HepG2 (cell line): Measurements from ENCODE around the gene FNDC3B. TPM values are rescaled to one million over a fixed set of nuclear protein-coding genes. Genes with fewer than 3 reads are reported as not detected.

Experiments
- ARID2 ChIP-seq: sonication (generic); formaldehyde crosslinking; IDR thresholded peaks from 2 replicates; pipeline ENCODE4 v1.8.1; 2022; ENCODE audit warnings: mild to moderate bottlenecking, missing genetic modification reagents, borderline replicate concordance
- ARNT2 ChIP-seq: sonication (generic); formaldehyde crosslinking; IDR thresholded peaks from 2 replicates; pipeline ENCODE4 v1.8.0; 2022; ENCODE audit warnings: mild to moderate bottlenecking, low read depth, missing genetic modification reagents, moderate library complexity
- ATM ChIP-seq: fragments of 450-650 bp; IDR thresholded peaks from 2 replicates; pipeline ENCODE4 v1.7.1; 2017; ENCODE audit warnings: mild to moderate bottlenecking, borderline replicate concordance
- DR1 ChIP-seq: sonication (generic); formaldehyde crosslinking; IDR thresholded peaks from 2 replicates; pipeline ENCODE4 v1.8.0; 2021; ENCODE audit warnings: mild to moderate bottlenecking, missing genetic modification reagents, inconsistent platforms
- EHMT2 ChIP-seq: fragments of 200-600 bp; sonication (generic); IDR thresholded peaks from 2 replicates; pipeline ENCODE4 v1.7.0; 2017; ENCODE audit warnings: antibody characterized with exemption, low read depth, low read length, borderline replicate concordance
- FOXM1 ChIP-seq: sonication (generic); formaldehyde crosslinking; IDR thresholded peaks from 2 replicates; pipeline ENCODE4 v1.5.0; 2020; ENCODE audit warnings: missing genetic modification reagents
- HOXA5 ChIP-seq: sonication (generic); formaldehyde crosslinking; IDR thresholded peaks from 2 replicates; pipeline ENCODE4 v1.4.0; 2020; ENCODE audit warnings: missing genetic modification reagents
- JDP2 ChIP-seq: sonication (generic); formaldehyde crosslinking; IDR thresholded peaks from 2 replicates; pipeline ENCODE4 v1.8.1; 2022; ENCODE audit warnings: missing genetic modification reagents, borderline replicate concordance
- KDM5B ChIP-seq: sonication (generic); formaldehyde crosslinking; IDR thresholded peaks from 2 replicates; pipeline ENCODE4 v1.4.0; 2020; ENCODE audit warnings: missing genetic modification reagents, mild to moderate bottlenecking, borderline replicate concordance
- NFKB2 ChIP-seq: sonication (generic); formaldehyde crosslinking; IDR thresholded peaks from 2 replicates; pipeline ENCODE4 v1.4.0; 2020; ENCODE audit warnings: missing genetic modification reagents, borderline replicate concordance
- NFYB ChIP-seq: sonication (generic); formaldehyde crosslinking; IDR thresholded peaks from 2 replicates; pipeline ENCODE4 v1.4.0; 2020; ENCODE audit warnings: missing genetic modification reagents
- NKX3-1 ChIP-seq: sonication (generic); formaldehyde crosslinking; IDR thresholded peaks from 2 replicates; pipeline ENCODE4 v1.5.0; 2020; ENCODE audit warnings: missing genetic modification reagents
- NR2F6 ChIP-seq, 2 experiments: IDR thresholded peaks; 2 replicates each; pipeline ENCODE4 v1.6.1; 2016; ENCODE audit warnings: antibody characterized with exemption in 1 of 2, mild to moderate bottlenecking in 1 of 2
- SP5 ChIP-seq: IDR thresholded peaks from 2 replicates; pipeline ENCODE4 v1.6.1; 2016; ENCODE audit warnings: low read depth, borderline replicate concordance
- STAG1 ChIP-seq: sonication (generic); formaldehyde crosslinking; IDR thresholded peaks from 2 replicates; pipeline ENCODE4 v1.4.0; 2020; ENCODE audit warnings: missing genetic modification reagents
- TRIM24 ChIP-seq: sonication (generic); formaldehyde crosslinking; IDR thresholded peaks from 2 replicates; pipeline ENCODE4 v1.8.0; 2022; ENCODE audit warnings: mild to moderate bottlenecking, missing genetic modification reagents
- ZBTB20 ChIP-seq: sonication (generic); formaldehyde crosslinking; IDR thresholded peaks from 2 replicates; pipeline ENCODE4 v1.8.1; 2023; ENCODE audit warnings: missing genetic modification reagents, low read depth, mild to moderate bottlenecking, borderline replicate concordance
- ZBTB7B ChIP-seq: sonication (generic); formaldehyde crosslinking; IDR thresholded peaks from 2 replicates; pipeline ENCODE4 v1.4.0; 2020; ENCODE audit warnings: missing genetic modification reagents
- ZEB1 ChIP-seq: IDR thresholded peaks from 2 replicates; pipeline ENCODE4 v1.6.1; 2012; ENCODE audit warnings: mild to moderate bottlenecking, low read depth, inconsistent platforms; ENCODE audit not compliant: insufficient replicate concordance
- ZFP1 ChIP-seq: IDR thresholded peaks from 2 replicates; pipeline ENCODE4 v1.6.1; 2016
- ZFP36 ChIP-seq: fragments of 150-350 bp; IDR thresholded peaks from 2 replicates; pipeline ENCODE4 v1.6.1; 2018; ENCODE audit warnings: borderline replicate concordance, low read length, low read depth; ENCODE audit not compliant: partially characterized antibody
- ZNF160 ChIP-seq: sonication (generic); formaldehyde crosslinking; IDR thresholded peaks from 2 replicates; pipeline ENCODE4 v1.8.0; 2022; ENCODE audit warnings: mild to moderate bottlenecking, inconsistent platforms, missing genetic modification reagents
- ZNF224 ChIP-seq: sonication (generic); formaldehyde crosslinking; IDR thresholded peaks from 2 replicates; pipeline ENCODE4 v1.5.0; 2020; ENCODE audit warnings: mild to moderate bottlenecking, missing genetic modification reagents
- ZNF343 ChIP-seq: sonication (generic); formaldehyde crosslinking; IDR thresholded peaks from 2 replicates; pipeline ENCODE4 v1.4.0; 2020; ENCODE audit warnings: mild to moderate bottlenecking, missing genetic modification reagents
- polyA plus RNA-seq, 8 experiments: library from polyadenylated mRNA; depleted of rRNA in 3 of 8; stranded (reverse) in 7 of 8; unstranded in 1 of 8; fragments of >200 nt; fragmentation: Illumina TruSeq in 4 of 8; extraction: Trizol in 4 of 8; gene quantifications; 2 replicates each; pipeline versions ENCODE4 v1.2.1 to v1.2.3, GENCODE V29; 2011 to 2016; ENCODE audit warnings: low read depth in 4 of 8, missing spikeins in 1 of 8, mixed read lengths in 1 of 8; ENCODE audit not compliant: insufficient read depth in 1 of 8
- total RNA-seq, 5 experiments: library from RNA; depleted of rRNA; stranded (reverse); fragments of >200 nt; fragmentation: Illumina TruSeq; extraction: Trizol; gene quantifications; 2 replicates each; pipeline ENCODE4 v1.2.3, GENCODE V29; 2016; ENCODE audit warnings: low read depth in 1 of 5
- TF ChIP-seq, protein P1 (sequence below): sonication (generic); formaldehyde crosslinking; IDR thresholded peaks from 2 replicates; pipeline ENCODE4 v1.8.0; 2022; ENCODE audit warnings: mild to moderate bottlenecking, missing genetic modification reagents; ENCODE audit not compliant: insufficient replicate concordance
- TF ChIP-seq, protein P2 (sequence below): sonication (generic); formaldehyde crosslinking; IDR thresholded peaks from 2 replicates; pipeline ENCODE4 v1.8.1; 2023; ENCODE audit warnings: mild to moderate bottlenecking, missing genetic modification reagents
- TF ChIP-seq, protein P3 (sequence below): sonication (generic); formaldehyde crosslinking; IDR thresholded peaks from 2 replicates; pipeline ENCODE4 v1.5.1; 2020; ENCODE audit warnings: missing genetic modification reagents, mild to moderate bottlenecking, borderline replicate concordance

Gene FNDC3B
- total and polyA plus RNA-seq, 2 of the 13 experiments (the other 11 are each of a cell fraction or from before 2014, with no cell fraction given): 74.8 to 103 TPM

DNA sequence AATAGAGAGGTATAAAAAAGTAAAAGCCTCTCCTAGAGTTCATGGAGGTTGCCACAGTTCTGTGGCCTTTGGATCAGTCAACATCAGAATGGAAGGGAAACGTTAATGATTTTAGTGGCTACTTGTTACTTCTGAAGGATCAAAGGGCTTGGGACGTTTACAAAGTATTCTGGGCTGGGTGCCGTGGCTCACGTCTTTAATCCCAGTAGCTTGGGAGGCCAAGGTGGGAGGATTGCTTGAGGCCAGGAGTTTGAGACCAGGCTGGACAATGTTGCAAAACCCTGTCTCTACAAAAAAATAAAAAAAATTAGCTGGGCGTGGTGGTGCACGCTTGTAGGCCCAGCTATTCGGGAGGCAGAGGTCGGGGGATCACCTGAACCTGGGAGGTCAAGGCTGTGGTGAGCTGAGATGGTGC, 44.6 kb downstream of the FNDC3B start (continued):
- 0 out of 2 replicates have a peak, but pooled peaks have one; percentile 13 for TF ChIP-seq SP5 (CRISPR knock-in tag)
- TF ChIP-seq, protein P1, sequence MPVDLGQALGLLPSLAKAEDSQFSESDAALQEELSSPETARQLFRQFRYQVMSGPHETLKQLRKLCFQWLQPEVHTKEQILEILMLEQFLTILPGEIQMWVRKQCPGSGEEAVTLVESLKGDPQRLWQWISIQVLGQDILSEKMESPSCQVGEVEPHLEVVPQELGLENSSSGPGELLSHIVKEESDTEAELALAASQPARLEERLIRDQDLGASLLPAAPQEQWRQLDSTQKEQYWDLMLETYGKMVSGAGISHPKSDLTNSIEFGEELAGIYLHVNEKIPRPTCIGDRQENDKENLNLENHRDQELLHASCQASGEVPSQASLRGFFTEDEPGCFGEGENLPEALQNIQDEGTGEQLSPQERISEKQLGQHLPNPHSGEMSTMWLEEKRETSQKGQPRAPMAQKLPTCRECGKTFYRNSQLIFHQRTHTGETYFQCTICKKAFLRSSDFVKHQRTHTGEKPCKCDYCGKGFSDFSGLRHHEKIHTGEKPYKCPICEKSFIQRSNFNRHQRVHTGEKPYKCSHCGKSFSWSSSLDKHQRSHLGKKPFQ (CRISPR knock-in tag): no peak
- no peak for TF ChIP-seq ZBTB20 (CRISPR knock-in tag)
- no peak for TF ChIP-seq FOXM1 (CRISPR knock-in tag)
- TF ChIP-seq ZBTB7B (CRISPR knock-in tag): no peak
- no peak for TF ChIP-seq ZFP36
- no peak for TF ChIP-seq TRIM24 (CRISPR knock-in tag)
- no peak for TF ChIP-seq ZNF343
- TF ChIP-seq STAG1 (CRISPR knock-in tag): peak; percentile 12; the same call in 1 of the 2 replicates
- peak; percentile 88 for TF ChIP-seq NR2F6 (IDR thresholded peaks at IDR 0.05)
- TF ChIP-seq NR2F6 (CRISPR knock-in tag; IDR thresholded peaks at IDR 0.05): peak; percentile 83
- no peak for TF ChIP-seq HOXA5 (CRISPR knock-in tag)
- TF ChIP-seq ARNT2 (CRISPR knock-in tag): 0 out of 2 replicates have a peak, but pooled peaks have one; percentile 20
- no peak for TF ChIP-seq KDM5B (CRISPR knock-in tag)
- TF ChIP-seq, protein P2, sequence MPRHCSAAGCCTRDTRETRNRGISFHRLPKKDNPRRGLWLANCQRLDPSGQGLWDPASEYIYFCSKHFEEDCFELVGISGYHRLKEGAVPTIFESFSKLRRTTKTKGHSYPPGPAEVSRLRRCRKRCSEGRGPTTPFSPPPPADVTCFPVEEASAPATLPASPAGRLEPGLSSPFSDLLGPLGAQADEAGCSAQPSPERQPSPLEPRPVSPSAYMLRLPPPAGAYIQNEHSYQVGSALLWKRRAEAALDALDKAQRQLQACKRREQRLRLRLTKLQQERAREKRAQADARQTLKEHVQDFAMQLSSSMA: no peak
- no peak for TF ChIP-seq ZFP1 (CRISPR knock-in tag)
- TF ChIP-seq NKX3-1 (CRISPR knock-in tag): no peak
- TF ChIP-seq NFKB2 (CRISPR knock-in tag): no peak
- TF ChIP-seq JDP2: no peak
- no peak for TF ChIP-seq NFYB
- TF ChIP-seq EHMT2: peak; percentile 50; the same call in 1 of the 2 replicates
- TF ChIP-seq ZEB1: peak; percentile 47
- TF ChIP-seq DR1 (CRISPR knock-in tag): no peak
- TF ChIP-seq ZNF160: no peak
- no peak for TF ChIP-seq ATM
- no peak for TF ChIP-seq ZNF224 (CRISPR knock-in tag)
- TF ChIP-seq ARID2 (CRISPR knock-in tag): no peak
- TF ChIP-seq, protein P3, sequence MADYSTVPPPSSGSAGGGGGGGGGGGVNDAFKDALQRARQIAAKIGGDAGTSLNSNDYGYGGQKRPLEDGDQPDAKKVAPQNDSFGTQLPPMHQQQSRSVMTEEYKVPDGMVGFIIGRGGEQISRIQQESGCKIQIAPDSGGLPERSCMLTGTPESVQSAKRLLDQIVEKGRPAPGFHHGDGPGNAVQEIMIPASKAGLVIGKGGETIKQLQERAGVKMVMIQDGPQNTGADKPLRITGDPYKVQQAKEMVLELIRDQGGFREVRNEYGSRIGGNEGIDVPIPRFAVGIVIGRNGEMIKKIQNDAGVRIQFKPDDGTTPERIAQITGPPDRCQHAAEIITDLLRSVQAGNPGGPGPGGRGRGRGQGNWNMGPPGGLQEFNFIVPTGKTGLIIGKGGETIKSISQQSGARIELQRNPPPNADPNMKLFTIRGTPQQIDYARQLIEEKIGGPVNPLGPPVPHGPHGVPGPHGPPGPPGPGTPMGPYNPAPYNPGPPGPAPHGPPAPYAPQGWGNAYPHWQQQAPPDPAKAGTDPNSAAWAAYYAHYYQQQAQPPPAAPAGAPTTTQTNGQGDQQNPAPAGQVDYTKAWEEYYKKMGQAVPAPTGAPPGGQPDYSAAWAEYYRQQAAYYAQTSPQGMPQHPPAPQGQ (CRISPR knock-in tag): no peak
